Esophagus squamous epithelium (tissue), 4 donors: Measurements from ENCODE around the gene SMIM14.

Experiments
- POLR2A ChIP-seq, 4 donors: fragments of 450-650 bp; IDR thresholded peaks; one replicate each; pipeline ENCODE4 v1.6.1; 2017; ENCODE audit warnings: antibody characterized with exemption in 4 of 4, mild to moderate bottlenecking in 4 of 4, moderate library complexity in 3 of 4
- TF ChIP-seq, protein P1 (sequence below), 6 experiments: fragments of 450-650 bp in 4 of 6; fragments of 200-600 bp in 2 of 6; sonication (generic) in 2 of 6; IDR thresholded peaks; one replicate each; pipeline ENCODE4 v1.5.1; 2016 to 2019; ENCODE audit warnings: antibody characterized with exemption in 6 of 6, mild to moderate bottlenecking in 4 of 6, moderate library complexity in 4 of 6

DNA sequence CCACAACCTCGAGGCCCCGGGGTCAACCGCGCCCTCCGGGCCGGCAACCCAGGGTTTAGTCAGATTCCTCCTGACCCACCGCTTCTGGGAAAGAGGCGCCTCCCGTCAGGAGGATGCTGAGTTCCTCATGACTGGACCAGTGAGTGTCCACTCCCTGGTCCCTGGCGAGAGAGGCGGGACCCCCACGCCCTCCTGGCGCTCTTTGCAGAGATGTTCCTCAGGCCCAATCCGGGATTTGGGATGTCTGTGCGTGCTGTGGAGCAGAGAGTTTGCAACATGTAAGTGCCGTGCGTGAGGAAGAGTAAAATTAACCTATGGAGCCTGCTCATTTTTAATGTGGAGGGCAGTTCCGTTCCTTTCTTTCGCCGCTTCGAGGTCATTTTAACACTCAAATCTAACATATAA lies 110.6 kb downstream of the SMIM14 start:
- TF ChIP-seq, protein P1, sequence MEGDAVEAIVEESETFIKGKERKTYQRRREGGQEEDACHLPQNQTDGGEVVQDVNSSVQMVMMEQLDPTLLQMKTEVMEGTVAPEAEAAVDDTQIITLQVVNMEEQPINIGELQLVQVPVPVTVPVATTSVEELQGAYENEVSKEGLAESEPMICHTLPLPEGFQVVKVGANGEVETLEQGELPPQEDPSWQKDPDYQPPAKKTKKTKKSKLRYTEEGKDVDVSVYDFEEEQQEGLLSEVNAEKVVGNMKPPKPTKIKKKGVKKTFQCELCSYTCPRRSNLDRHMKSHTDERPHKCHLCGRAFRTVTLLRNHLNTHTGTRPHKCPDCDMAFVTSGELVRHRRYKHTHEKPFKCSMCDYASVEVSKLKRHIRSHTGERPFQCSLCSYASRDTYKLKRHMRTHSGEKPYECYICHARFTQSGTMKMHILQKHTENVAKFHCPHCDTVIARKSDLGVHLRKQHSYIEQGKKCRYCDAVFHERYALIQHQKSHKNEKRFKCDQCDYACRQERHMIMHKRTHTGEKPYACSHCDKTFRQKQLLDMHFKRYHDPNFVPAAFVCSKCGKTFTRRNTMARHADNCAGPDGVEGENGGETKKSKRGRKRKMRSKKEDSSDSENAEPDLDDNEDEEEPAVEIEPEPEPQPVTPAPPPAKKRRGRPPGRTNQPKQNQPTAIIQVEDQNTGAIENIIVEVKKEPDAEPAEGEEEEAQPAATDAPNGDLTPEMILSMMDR (IDR thresholded peaks at IDR 0.05), result no peak
- no peak for TF ChIP-seq POLR2A (IDR thresholded peaks at IDR 0.05)
